HG03064 (cell line): Measurements from ENCODE around the gene LGALS9C.
"Not testable (repeated sequence)": the region's sequence is repeated elsewhere in the genome, so short reads cannot be mapped to it uniquely, and the experiment has no call there.

Source experiments
- ATAC-seq: cut with Tn5 transposase; IDR thresholded peaks from one replicate; pipeline ENCODE4 v1.9.1; 2021; ENCODE audit warnings: low read depth; ENCODE audit not compliant: unreplicated experiment

Gene LGALS9C

DNA sequence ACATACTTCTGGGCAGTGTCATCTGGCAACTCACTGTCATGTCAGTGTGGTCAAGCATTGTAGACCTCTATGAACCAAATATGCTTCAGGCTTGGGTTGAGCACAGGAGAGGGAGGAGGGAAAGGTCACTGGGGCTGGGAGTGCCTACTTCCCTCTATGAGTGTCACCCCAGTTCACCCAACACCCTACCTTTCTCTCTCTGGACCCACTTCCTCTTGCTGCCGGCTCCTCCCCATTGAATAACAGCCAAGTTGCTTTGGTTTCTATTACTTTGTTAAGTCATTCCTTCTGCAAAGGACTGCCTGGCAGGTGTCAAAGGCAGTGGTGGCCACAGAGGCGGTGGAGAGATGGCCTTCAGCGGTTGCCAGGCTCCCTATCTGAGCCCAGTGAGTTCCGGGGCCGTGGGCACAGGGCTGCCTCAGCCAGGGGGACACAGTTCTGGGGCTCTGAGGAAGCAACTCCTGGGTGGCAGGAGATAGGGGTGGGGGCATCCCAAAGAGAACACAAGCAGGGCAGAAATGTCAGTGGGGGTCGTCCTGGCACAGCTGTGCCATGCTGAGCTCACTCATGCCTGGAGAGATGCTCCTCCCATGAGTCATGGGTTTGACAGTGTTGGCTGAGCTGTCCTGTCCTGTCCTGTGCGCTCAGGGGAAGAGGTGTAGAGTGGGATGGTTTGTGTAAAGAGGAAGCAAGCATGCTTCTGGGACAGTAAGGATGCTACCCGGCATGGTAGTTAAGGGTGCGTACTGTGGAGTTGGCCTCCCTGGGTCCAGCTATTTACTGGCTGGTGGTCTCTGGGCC lies at the start of gene LGALS9C:
Gene LGALS9C (plus strand): TSS at position 282 of the 801 bp plus-strand sequence. CDS start 66 bp downstream, at position 348.
- peak; percentile 69 for ATAC-seq

DNA sequence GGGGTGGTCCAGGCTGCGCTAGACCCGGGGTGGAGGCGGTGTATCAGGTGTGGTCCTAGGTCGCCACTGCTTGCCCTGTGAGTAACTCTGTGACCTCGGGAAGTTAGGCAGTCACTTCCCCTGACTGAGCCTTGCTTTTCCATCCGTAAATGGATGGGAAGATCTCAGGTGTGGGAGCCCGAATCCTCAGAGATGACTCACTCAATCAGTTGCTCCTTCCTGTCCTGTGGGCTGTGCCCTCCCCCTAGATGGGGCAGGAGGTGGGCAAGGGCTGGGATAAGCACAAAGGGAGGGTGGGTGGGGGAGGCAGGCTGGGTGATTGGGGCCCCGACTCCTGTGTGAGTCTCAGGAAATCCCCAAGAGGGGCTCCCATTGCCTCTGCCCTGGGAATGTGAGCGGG lies 44.4 kb upstream of the LGALS9C start:
- not testable (repeated sequence) for ATAC-seq

DNA sequence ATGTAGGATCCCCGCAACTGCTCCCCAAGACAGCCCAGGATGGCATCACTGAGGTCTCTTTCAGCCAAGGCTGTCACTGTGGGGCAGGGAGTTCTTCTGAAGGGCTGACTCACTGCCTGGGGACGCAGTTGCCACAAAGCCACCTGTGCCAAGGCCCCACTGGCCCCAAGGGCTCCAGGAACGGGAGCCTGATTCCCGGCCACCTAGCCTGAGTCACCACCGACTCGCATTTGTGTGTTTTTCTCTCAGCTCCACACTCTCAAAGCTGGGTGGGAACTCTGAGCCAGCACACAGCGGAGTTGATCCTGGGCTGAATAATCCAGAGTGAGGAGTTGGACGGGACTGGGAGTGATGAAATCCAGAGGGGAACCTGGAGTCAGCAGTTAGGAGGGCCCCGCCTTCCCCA lies 37.1 kb upstream of the LGALS9C start:
- ATAC-seq = not testable (repeated sequence)

DNA sequence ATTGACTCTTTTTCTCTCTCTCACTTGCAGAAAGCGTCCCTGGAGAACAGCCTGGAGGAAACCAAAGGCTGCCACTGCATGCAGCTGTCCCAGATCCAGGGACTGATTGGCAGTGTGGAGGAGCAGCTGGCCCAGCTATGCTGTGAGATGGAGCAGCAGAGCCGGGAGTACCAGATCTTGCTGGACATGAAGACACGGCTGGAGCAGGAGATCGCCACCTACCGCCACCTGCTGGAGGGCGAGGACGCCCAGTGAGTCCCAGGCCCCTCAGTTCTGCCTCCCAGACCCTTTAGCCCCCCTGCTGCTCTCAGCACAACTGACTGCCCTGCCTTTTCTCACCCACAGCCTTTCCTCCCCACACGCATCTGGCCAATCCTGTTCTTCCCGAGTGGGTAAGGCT lies 34.5 kb upstream of the LGALS9C start:
- not testable (repeated sequence) for ATAC-seq

DNA sequence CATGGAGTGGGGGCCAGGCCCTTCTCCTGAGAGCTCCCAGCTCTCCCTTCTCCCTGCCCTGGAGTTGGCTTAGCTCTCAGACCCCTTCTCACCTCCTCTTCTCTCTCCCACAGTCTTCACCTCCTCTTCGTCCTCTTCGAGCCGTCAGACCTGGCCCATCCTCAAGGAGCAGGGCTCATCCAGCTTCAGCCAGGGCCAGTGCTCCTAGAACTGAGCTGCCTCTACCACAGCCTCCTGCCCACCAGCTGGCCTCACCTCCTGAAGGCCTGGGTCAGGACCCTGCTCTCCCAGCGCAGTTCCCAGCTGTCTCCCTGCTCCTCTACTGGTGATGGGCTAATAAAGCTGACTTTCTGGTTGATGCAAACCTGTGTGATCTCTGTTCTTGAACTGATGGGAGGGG lies 34.1 kb upstream of the LGALS9C start:
- not testable (repeated sequence) for ATAC-seq

DNA sequence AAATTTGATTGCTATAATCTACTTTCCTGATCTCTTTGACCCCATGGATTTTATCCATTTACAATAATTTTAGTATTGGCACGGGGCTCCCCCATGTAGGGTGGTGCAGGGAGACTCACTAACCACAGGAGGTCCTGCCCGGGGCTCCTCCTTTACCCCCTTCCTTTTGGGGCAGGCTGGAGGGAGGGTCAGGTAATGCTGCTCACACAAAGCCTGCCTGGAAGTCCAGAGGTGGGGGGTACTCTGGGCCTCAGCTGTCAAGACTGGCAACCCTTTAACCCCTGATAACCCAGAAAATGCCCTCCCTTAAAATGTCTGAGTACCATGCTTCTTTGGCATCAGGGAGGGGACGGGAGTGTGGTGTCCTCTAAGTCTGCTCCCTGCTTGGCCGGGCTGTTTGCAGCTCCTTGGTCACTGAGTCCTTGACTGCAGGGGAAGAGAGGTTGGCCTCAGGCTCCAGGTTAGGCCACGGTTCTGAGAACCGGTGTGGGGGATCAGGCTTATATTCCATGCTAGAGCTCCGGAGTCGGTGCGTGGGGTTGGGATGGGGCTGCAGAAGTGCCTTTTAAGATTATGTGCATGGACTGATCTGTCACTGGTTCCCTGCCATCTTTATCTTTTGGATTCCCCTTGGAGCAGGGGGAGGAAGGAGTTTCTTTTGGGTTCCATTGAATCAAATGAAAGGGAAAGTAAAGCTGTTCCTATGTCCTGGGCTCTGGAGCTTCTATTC lies 28.9 kb upstream of the LGALS9C start:
- ATAC-seq = not testable (repeated sequence)

DNA sequence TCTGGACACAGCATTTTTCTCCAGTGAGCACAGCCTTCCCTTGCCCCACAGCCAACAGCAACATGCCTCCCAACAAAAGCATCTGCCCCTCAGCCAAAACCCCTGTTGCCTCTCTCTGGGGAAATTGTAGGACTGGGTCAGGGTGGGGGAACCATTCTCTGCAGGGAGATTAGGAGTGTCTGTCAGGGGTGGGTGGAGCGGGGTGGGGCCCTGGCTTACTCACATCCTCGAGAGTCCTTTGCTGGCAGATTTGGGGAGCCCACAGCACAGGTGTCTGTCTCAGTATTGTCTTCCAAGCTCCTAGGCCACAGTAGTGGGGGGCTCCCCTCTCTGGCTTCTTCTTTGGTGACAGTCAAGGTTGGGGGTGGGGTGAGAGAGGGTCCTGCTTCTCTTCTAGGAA lies 28.3 kb upstream of the LGALS9C start:
- ATAC-seq = not testable (repeated sequence)

DNA sequence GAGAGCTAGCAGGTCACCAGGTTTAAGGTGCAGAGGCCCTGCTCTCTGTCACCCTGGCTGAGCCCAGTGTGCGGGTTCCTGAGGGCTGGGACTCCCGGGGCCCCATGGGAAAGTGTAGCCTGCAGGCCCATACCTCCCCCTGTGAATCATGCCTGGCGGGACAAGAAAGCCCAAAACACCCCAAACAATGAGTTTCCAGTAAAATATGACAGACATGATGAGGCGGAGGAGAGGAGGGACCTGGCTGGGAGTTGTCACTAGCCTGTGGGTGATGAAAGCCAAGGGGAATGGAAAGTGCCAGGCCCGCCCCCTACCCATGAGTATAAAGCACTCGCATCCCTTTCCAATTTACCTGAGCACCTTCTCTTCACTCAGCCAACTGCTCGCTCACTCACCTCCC lies 26.8 kb upstream of the LGALS9C start:
- ATAC-seq = not testable (repeated sequence)

DNA sequence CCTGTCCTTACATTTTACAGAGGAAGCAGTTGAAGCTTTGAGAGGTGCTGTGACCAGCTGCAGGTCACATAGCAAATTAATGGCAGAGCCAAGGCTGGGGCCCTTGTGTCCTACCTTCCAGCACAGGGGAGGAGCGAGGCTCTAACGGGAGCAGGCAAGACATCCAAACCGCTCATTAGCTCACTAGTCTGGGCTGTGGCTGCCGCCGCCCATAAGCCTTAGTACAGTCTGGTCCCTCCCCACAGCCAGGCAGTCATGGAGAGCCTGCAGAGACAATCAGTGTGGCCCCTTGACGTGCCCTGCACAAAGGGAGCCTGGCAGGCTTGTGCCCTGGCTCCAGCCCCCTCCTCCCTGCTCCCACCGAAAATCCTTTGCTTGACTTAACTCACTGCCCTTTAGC lies 25.6 kb upstream of the LGALS9C start:
- not testable (repeated sequence) for ATAC-seq

DNA sequence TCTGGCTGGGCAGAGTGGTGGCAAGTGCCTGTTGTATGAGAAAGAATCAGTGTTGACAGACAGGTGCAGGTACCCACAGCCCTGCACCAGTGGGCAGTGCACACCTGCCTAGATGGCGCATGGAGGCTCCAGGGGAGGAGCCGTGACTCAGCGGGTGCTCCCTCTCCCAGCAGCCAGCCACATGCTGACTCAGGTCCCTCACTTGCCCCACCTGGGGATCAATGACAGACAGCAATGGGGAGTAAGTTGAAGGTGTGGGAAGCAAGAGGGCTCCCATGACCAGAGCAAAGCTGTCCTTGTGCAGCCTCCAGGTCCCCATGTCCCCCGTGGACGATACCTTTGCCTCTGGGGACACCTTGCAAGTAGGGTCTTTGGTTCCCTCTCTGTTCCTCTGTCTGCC lies 24.6 kb upstream of the LGALS9C start:
- ATAC-seq = not testable (repeated sequence)

DNA sequence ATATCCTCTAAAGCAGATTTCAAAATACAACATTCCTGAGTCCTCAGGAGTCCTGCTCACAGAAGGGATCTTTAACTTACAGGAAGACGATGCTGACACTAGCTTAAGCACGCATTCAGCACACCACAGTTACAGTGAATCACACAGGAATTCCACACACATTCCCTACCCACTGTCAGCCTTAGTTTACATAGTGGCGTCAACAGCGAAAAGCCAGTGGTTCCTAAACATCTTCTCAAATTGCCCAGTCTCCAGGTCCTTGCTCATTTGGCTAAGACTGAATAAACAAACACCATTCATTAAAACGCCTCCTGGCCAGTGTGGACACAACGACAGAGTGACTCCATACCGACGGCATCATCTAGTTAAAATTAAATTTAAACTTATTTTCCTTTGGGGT lies 17.6 kb upstream of the LGALS9C start:
- not testable (repeated sequence) for ATAC-seq

DNA sequence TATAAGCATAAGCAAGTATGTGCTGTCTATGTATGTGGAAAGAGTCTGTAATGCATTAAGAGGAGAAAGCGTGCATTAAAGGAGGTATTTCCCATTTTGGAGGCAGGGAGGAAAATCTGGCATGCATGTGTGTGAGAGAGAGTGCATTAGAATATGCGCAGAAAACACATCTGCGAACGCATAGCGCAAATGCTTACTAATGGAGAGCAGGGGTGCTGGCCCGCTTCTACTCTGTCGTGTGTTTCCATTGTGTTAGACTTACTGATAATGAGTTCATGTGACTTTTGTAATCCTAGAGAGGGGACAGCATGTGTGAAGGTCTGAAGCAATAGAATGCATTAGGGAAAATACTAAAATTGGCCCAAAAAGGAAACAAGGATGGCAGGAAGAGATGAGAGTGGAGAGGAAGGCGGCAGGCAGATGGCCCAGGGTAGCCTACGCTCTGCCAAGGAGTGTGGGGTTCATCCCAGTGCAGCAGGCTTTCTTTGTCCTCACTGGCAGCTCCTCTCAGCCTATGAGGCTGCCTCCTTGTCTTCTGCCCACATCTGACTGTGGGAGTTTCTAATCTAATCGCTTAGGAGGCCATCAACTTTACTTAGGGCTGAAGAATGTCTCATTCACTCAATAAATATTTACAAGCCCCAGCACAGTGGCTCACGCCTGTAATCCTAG lies 12.6 kb upstream of the LGALS9C start:
- ATAC-seq = not testable (repeated sequence)

DNA sequence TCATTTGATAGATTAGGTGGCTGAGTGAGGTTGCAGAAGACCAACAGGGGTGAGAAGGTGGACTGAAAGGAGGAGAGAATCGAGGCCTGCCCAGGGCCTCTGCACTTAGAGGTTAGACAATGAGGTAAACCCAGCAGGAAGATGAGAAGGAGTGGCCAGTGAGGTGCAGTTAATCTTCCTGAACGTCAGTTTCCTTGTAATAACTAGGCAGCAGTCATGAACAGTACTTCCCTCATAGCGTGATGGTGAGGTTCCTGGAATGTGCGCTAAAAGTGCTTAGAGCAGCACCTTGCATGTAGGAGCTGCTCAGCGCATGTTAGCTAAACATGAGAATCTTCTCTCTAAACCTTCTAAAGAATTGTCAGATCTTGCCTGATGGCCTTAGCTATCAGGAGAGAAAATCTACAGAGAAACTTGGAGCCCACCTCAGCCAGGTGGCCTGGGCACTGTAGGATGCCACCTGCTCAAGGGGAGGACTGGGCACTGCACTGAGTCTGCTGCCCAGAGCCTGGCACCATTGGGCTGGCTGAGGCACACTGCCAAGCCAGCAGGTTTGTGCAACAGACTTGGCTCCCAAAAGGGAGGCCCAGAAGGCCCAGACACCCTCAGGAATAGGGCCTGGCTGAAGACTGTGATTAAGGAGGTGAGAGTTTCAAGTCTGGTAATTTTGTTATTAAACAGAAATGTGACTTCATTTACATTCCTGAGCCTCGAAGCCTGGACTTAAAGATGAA lies 10.2 kb upstream of the LGALS9C start:
- not testable (repeated sequence) for ATAC-seq

DNA sequence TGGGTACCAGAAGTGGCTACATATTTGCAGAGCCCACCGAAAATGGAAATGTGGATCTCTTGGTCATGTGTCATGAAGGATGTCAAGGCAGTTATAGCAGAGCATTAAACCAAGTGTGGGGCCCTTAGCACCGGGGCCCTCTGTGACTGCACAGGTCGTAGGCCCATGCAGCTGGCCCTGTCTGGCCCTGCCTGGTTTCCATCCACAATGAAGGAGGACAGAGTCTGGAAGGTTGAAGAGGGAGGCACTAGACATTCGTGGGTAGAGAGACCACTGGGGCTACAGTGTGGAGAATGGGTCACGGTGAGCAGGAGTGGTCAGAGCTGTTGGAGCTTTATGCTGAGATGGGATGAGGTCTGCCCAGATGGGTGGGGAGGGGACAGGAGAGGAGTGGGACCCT lies 9.6 kb upstream of the LGALS9C start:
- not testable (repeated sequence) for ATAC-seq

DNA sequence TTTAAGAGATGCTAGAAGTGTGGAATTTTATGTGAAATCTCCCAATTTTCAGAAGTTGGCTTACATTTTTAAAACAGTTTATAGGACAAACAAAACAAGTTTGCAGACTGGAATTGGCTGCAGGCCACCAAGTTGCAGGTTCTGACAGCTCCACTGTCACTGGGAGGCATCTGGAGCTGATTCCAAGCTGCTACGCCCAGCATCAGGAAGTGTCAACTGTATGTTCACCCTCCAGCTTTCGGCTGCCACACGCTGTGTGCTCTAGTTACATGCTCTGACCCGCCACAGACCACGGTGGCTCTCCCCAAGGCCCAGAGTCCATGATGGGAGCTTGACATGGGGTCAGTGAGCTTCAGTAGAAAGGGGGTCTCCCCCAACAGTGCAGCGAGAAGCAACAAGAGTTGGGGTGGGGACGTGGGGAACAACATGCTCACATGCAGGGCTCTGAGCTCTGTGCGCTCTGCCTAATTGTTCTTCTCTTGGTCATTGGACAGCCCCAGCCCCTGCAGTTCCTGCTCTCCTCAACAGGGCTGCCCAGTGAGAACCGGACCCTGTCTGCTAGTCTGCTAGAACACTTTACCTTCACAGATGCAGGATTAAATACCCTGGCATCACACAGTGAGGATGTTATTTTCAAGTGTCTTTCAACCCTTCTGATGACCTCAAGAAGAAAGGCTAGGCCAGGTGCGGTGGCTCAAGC lies 8.0 kb upstream of the LGALS9C start:
- not testable (repeated sequence) for ATAC-seq

DNA sequence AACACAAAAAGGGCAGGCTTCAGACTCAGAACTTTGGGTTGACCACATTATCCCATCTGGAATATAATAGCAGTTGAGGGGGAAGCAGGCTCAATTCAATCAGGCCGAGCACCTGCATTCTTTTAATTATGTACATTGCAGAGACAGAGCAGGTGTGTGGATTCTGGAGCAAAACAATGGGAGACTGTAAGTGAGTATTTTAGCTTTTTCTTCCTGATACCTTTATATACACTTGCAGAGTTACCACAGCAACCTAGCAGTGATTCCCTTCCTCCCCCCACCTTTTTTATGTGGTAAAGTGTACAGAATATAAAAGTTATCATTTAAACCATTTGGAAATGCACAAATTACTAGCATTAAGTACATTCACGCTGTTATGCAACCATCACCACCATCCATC lies 6.8 kb upstream of the LGALS9C start:
- not testable (repeated sequence) for ATAC-seq

DNA sequence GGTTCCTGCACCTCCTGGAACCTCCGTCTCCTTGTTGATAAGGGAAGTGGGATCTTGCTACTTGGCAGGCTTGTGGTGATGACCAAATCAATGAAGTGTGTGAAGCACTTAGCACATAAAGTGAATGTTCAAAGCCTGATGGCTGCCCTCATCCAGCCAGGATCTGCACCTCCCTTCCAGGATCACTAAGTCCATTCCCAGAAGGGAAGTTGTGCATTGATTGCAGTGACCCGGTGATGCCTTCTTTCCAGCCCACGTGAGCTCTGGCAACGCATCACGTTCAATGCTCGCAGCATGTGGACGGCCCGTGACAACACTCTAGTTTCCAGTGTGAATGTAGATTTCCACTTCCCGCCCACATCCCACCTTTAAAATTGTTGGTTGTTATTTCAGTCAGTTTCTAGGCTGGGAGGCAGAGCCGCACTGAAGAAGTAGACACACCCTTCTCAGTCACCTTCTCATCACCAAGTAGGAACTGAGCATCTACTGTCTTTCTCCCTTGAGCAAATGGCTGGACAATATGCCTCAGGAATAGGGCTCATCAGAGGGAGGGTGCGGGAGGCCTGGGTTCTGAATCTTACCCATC lies 6.2 kb upstream of the LGALS9C start:
- ATAC-seq = not testable (repeated sequence)

DNA sequence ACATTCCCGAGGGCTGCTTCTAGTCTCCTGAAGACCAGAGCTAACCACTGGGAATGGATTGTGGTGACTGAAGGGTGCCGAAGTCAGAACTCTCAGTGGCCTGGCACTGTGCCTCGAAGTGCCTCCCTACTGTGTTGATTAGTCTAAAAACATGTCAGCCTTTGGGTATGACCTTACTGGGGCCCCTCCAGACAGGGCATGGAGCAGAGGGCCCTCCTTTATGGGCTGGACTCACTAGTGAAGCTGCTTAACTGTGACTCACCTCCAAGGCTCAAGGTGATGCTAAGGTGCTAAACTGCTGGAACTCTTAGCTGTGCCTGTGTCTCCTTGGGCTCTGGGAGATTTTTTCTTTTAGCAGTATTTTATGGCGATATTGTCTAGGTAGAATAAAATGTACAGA lies 2.6 kb upstream of the LGALS9C start:
- not testable (repeated sequence) for ATAC-seq

DNA sequence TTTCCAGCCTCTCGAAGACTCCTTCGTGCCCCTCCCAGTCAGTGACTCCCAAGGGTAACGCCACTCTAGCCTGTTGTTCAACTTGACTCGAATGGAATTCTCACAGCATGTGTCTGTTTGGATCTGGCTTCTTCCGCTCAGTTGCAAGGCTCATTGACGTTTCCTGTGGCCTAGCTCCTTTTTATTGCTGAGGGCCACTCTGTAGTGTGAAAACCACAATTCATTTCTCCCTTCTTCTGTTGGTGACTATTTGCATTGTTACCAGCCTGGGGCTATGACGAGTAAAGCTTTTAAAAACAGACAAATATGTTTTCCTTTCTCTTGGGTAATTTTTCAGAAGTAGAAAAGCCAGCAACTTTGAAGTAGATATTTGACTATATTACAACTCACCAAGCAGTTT lies 1.8 kb upstream of the LGALS9C start:
- not testable (repeated sequence) for ATAC-seq
